MCF 10A (cell line): ENCODE measurements around the gene HCRTR1. TPM values are rescaled to one million over a fixed set of nuclear protein-coding genes. Genes with fewer than 3 reads are reported as not detected.

ENCODE experiments used
- BruUV-seq: library from RNA; stranded (reverse); fragments of 400-500 nt; replicated peaks from 2 replicates; lab custom pipeline; 2021; lab: Mats Ljungman, UMichigan
- CTCF ChIA-PET: fragments of 300-600 bp; sonication (Branson Sonifier 250); formaldehyde crosslinking; extraction: SDS; loops from one replicate; lab custom pipeline; 2021; ENCODE audit warnings: antibody characterized with exemption, inconsistent platforms; lab: Yijun Ruan, JAX
- POLR2A ChIA-PET: fragments of 300-600, 350-650 bp; sonication (Branson Sonifier 250); formaldehyde crosslinking; extraction: SDS; loops from one replicate; lab custom pipeline; 2020; ENCODE audit warnings: antibody characterized with exemption, inconsistent platforms; lab: Yijun Ruan, JAX
- DNase-seq: peaks from one replicate; pipeline ENCODE4 v3.0.0-alpha.2; 2018; ENCODE audit not compliant: unreplicated experiment
- H3K27ac Mint-ChIP-seq: one replicate; pipeline ENCODE4 v1.8.0; 2022; ENCODE audit warnings: mild to moderate bottlenecking, low read depth, mixed read lengths; ENCODE audit not compliant: unreplicated experiment
- H3K27me3 Mint-ChIP-seq: one replicate; pipeline ENCODE4 v1.8.0; 2022; ENCODE audit warnings: mixed read lengths; ENCODE audit not compliant: insufficient read depth, unreplicated experiment
- H3K36me3 Mint-ChIP-seq: one replicate; pipeline ENCODE4 v1.8.0; 2022; ENCODE audit warnings: mild to moderate bottlenecking, moderate library complexity, mixed read lengths; ENCODE audit not compliant: insufficient read depth, unreplicated experiment
- H3K4me1 Mint-ChIP-seq: one replicate; pipeline ENCODE4 v1.8.0; 2022; ENCODE audit warnings: mixed read lengths; ENCODE audit not compliant: insufficient read depth, unreplicated experiment
- H3K4me3 Mint-ChIP-seq: one replicate; pipeline ENCODE4 v1.8.0; 2022; ENCODE audit warnings: mild to moderate bottlenecking, moderate library complexity, mixed read lengths; ENCODE audit not compliant: unreplicated experiment
- H3K9me3 Mint-ChIP-seq: one replicate; pipeline ENCODE4 v1.8.0; 2022; ENCODE audit warnings: mixed read lengths; ENCODE audit not compliant: unreplicated experiment
- intact Hi-C: fragments of 100-400 bp; cut with micrococcal nuclease; formaldehyde crosslinking; loops from 2 replicates; pipeline ENCODE4 v1.14.1; 2022
- total RNA-seq: library from RNA; stranded (reverse); gene quantifications from 2 replicates; pipeline ENCODE4 v1.2.3, GENCODE V29; 2022
- TF ChIP-seq, protein P1 (sequence below): fragments of 200-600 bp; IDR thresholded peaks from one replicate; pipeline ENCODE4 v1.8.0; 2022; ENCODE audit warnings: antibody characterized with exemption, mild to moderate bottlenecking; ENCODE audit not compliant: unreplicated experiment

The HCRTR1 gene
- total RNA-seq, 1 experiment from 2014 or later: not detected

DNA sequence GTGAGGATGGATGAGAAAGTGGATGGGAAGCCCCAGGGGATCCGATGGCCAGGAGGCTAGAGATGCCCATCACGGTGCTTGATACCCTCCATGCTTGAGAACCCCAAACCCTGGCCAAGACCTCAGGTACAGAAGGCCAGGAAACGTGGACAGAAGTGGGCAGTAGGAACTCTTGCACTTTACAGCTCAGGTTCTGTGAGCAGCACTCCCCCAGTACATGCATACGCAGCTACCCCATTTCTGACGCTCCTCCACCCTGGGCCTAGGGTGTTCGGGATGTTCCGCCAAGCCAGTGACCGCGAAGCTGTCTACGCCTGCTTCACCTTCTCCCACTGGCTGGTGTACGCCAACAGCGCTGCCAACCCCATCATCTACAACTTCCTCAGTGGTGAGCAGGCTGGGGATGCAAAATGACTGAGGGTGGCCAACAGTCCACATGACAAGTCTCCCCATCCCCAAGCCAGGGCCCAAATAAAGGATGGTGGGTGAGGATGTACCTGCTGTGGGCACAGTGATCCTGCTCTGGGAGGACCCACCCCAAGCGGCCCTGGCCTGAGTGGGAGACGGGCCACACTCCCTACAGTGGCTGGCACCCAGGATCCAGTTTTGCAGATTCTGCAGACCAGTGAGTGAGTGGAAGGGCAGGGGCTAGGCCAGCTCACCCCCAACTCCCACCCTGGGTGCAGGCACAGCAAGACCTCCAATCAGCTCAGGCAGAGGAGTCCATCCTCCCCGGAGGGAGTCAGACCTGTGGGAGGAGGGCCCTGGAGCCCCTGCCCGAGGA, 7.4 kb downstream of the HCRTR1 start:
- no peak overlapping the region for H3K4me3 Mint-ChIP-seq
- CTCF ChIA-PET: interaction anchor here (0.7 to 1.5 kb wide), 2 partner anchors 76 to 126 kb away, joined by 3 to 4 read pairs; no protein-coding TSS in a partner anchor
- DNase-seq: no peak
- TF ChIP-seq, protein P1, sequence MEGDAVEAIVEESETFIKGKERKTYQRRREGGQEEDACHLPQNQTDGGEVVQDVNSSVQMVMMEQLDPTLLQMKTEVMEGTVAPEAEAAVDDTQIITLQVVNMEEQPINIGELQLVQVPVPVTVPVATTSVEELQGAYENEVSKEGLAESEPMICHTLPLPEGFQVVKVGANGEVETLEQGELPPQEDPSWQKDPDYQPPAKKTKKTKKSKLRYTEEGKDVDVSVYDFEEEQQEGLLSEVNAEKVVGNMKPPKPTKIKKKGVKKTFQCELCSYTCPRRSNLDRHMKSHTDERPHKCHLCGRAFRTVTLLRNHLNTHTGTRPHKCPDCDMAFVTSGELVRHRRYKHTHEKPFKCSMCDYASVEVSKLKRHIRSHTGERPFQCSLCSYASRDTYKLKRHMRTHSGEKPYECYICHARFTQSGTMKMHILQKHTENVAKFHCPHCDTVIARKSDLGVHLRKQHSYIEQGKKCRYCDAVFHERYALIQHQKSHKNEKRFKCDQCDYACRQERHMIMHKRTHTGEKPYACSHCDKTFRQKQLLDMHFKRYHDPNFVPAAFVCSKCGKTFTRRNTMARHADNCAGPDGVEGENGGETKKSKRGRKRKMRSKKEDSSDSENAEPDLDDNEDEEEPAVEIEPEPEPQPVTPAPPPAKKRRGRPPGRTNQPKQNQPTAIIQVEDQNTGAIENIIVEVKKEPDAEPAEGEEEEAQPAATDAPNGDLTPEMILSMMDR: no peak
- peaks cover 23% of the 10 kb centered on the region for H3K4me1 Mint-ChIP-seq
- no peak overlapping the region for H3K27ac Mint-ChIP-seq
- peaks cover 7% of the 10 kb centered on the region for H3K36me3 Mint-ChIP-seq
- POLR2A ChIA-PET: interaction anchor here (0.5 to 11.4 kb wide), 4 partner anchors 8 to 130 kb away, joined by 3 to 207 read pairs (median 4); partner anchors contain the start of gene PEF1
- H3K9me3 Mint-ChIP-seq: no peaks in the 10 kb centered on the region
- no TSS peak for BruUV-seq
- intact Hi-C loops: no loop called here
- no peaks in the 10 kb centered on the region for H3K27me3 Mint-ChIP-seq

DNA sequence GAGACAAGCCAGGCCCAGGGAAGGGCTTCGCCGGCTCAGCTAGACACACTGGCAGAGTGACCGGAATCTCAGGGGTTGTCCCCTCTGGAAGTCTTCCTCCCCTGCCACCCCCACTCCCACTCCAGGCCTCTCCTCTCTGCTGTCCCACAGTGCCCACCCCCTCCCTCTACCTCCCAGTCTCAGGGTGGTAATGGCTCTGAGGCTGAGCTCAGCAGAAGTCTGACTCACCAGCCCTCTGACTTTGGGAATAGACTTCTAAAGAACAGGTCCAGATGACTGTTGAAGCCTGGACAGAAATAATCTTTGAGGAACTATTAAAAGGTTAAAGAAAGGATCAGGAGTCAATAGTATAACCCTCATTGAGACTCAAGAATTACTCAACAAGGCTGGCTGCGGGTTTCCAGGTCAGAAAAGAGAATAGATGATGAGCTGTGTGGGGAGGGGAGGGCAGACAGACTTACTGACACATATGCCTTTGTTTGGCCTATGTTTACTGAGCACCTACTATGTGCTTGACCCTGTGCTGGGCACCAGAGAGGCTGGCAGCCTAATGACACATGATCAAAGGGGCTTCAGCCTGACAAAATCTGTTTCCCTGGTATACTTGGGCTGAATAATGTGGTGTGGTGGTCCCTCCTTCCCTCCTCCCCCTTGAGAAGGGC, 8.2 kb downstream of the HCRTR1 start:
- POLR2A ChIA-PET: interaction anchor here (1.0 to 11.4 kb wide), 5 partner anchors 14 to 130 kb away, joined by 3 to 207 read pairs (median 4); partner anchors contain the start of gene PEF1
- DNase-seq: no peak
- H3K27me3 Mint-ChIP-seq: no peaks in the 10 kb centered on the region
- no peak overlapping the region for H3K4me3 Mint-ChIP-seq
- no TSS peak for BruUV-seq
- H3K9me3 Mint-ChIP-seq: no peaks in the 10 kb centered on the region
- intact Hi-C loops: no loop called here
- H3K27ac Mint-ChIP-seq: no peak overlapping the region
- CTCF ChIA-PET: interaction anchor here (0.6 to 1.5 kb wide), 3 partner anchors 27 to 126 kb away, joined by 3 to 4 read pairs (median 4); no protein-coding TSS in a partner anchor
- peaks cover 23% of the 10 kb centered on the region for H3K4me1 Mint-ChIP-seq
- peaks cover 15% of the 10 kb centered on the region for H3K36me3 Mint-ChIP-seq
- TF ChIP-seq, protein P1: no peak

DNA sequence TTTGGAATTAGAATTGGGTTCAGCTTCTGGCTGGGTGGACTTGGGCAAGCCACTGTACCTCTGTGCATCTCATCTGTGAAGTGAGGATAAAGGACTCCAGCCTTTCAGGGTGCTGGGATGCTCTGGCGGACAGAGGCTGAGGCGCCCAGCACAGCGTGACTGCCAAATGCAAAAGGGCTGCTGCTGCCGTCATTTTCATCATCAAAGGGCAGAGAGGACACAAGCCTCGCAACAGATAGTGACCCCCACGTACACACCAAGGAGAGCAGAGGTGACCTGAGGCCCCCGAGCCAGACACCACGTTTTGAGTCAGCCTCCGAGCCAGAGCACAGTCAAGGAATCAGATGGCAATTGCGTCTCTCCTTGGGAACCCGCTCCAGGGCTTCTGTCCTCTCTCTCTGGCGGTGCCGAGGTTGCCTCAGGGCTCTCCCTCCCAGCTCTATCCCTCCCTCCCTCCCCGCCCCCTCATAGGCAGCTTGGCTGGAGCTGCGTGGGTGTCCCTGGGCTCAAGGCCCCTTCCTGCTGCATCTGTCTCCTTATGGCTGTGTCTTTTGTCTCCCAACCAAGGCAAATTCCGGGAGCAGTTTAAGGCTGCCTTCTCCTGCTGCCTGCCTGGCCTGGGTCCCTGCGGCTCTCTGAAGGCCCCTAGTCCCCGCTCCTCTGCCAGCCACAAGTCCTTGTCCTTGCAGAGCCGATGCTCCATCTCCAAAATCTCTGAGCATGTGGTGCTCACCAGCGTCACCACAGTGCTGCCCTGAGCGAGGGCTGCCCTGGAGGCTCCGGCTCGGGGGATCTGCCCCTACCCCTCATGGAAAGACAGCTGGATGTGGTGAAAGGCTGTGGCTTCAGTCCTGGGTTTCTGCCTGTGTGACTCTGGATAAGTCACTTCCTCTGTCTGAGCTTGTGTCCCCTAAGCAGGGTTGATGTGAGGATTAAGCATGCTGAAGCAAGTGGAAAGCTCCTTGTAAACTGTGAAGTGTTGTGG, 9.0 kb downstream of the HCRTR1 start:
- DNase-seq: no peak
- peaks cover 23% of the 10 kb centered on the region for H3K4me1 Mint-ChIP-seq
- TF ChIP-seq, protein P1: no peak
- ChIA-PET CTCF (interaction anchor here (0.6 to 1.1 kb wide), 3 partner anchors 8 to 134 kb away, joined by 3 to 5 read pairs (median 5); no protein-coding TSS in a partner anchor), POLR2A (interaction anchor here (0.8 to 11.4 kb wide), 7 partner anchors 13 to 95 kb away, joined by 3 to 207 read pairs (median 3); partner anchors contain the start of gene PEF1)
- BruUV-seq: no TSS peak
- peaks cover 23% of the 10 kb centered on the region for H3K36me3 Mint-ChIP-seq
- peak overlapping the region; percentile 89 for H3K27ac Mint-ChIP-seq
- no peaks in the 10 kb centered on the region for H3K9me3 Mint-ChIP-seq
- no peaks in the 10 kb centered on the region for H3K27me3 Mint-ChIP-seq
- H3K4me3 Mint-ChIP-seq: no peak overlapping the region
- intact Hi-C loops: no loop called here
